ENCODE measurements around the gene ERGIC3. TPM values are rescaled to one million over a fixed set of nuclear protein-coding genes. Genes with fewer than 3 reads are reported as not detected.

ERGIC3 gene
- total and polyA plus RNA-seq, 2 of the 4 experiments (the other 2 are of a cell fraction), result 434 to 438 TPM

- H3K9ac ChIP-seq (ENCODE audit: low read depth, low read length), result no peak overlapping the region
- ATAC-seq (ENCODE audit: low read depth), result no peak
- no peak overlapping the region for H2BK15ac ChIP-seq (ENCODE audit: low read depth, low read length)
- H4K20me1 ChIP-seq (ENCODE audit: insufficient read depth, low read length), result no peaks in the 10 kb centered on the region
- BruUV-seq (replicated peaks), result no TSS peak
- peaks cover 5% of the 10 kb centered on the region for H3K4me1 ChIP-seq (ENCODE audit: control insufficient read depth, insufficient read depth, low read length)
- H2AFZ ChIP-seq (replicated peaks; ENCODE audit: low read length, poor library complexity), result no peak overlapping the region
- peaks cover 12 to 35% of the 10 kb centered on the region in 2 experiments for H3K79me1 ChIP-seq (ENCODE audit: low read depth in 1 of 2, low read length in 2 of 2)
- dilution Hi-C loops (cut with HindIII; ENCODE audit: low sequenced_read_pairs, unreplicated experiment) (no loop called here), intact Hi-C loops (cut with micrococcal nuclease) (no loop called here), in situ Hi-C loops (cut with MboI; ENCODE audit: low sequenced_read_pairs) (no loop called here)
- H3K36me3 ChIP-seq (ENCODE audit: control insufficient read depth, insufficient read depth, low read length), result peaks cover 26% of the 10 kb centered on the region
- no peak overlapping the region for H2AK5ac ChIP-seq (ENCODE audit: low read depth, low read length)
- CTCF ChIA-PET, result interaction anchor here (0.6 kb wide), 1 partner anchor 9 kb away, joined by 4 read pairs; no protein-coding TSS in a partner anchor
- H3K9me1 ChIP-seq (ENCODE audit: insufficient read depth, low read length), result peaks cover 13% of the 10 kb centered on the region
- H3K4me3 ChIP-seq (ENCODE audit: insufficient read depth, low read depth, low read length), result no peak overlapping the region
- no peaks in the 10 kb centered on the region for H3K9me3 ChIP-seq (ENCODE audit: control insufficient read depth, insufficient read depth, low read length)
- no peak overlapping the region for H3K56ac ChIP-seq (ENCODE audit: extremely low read depth, insufficient read depth, low read length)
- DNase-seq, result no peak
- H3K14ac ChIP-seq (replicated peaks; ENCODE audit: low read depth, low read length), result no peak overlapping the region
- H4K8ac ChIP-seq (ENCODE audit: low read depth in 2 of 2, low read length in 2 of 2), result no peak overlapping the region
- H2BK120ac ChIP-seq (ENCODE audit: low read depth, low read length), result no peak overlapping the region
- H4K5ac ChIP-seq (ENCODE audit: low read depth, low read length), result no peak overlapping the region
- no peak overlapping the region for H2BK20ac ChIP-seq (ENCODE audit: low read depth, low read length)
- TF ChIP-seq FOS (IDR thresholded peaks at IDR 0.05; ENCODE audit: low read depth, low read length), result no peak
- TF ChIP-seq RCOR1 (IDR thresholded peaks at IDR 0.05; ENCODE audit: insufficient replicate concordance, low read length), result no peak
- TF ChIP-seq, protein P1, sequence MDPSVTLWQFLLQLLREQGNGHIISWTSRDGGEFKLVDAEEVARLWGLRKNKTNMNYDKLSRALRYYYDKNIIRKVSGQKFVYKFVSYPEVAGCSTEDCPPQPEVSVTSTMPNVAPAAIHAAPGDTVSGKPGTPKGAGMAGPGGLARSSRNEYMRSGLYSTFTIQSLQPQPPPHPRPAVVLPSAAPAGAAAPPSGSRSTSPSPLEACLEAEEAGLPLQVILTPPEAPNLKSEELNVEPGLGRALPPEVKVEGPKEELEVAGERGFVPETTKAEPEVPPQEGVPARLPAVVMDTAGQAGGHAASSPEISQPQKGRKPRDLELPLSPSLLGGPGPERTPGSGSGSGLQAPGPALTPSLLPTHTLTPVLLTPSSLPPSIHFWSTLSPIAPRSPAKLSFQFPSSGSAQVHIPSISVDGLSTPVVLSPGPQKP (IDR thresholded peaks at IDR 0.05; ENCODE audit: borderline replicate concordance, low read depth, low read length), result no peak
- TF ChIP-seq POLR2A (IDR thresholded peaks at IDR 0.05; ENCODE audit: low read depth, low read length), result no peak
- TF ChIP-seq CHD1 (IDR thresholded peaks at IDR 0.05; ENCODE audit: low read depth, low read length), result no peak
- no peak for TF ChIP-seq SMC3 (IDR thresholded peaks at IDR 0.05; ENCODE audit: low read depth, low read length)
- TF ChIP-seq, protein P2, sequence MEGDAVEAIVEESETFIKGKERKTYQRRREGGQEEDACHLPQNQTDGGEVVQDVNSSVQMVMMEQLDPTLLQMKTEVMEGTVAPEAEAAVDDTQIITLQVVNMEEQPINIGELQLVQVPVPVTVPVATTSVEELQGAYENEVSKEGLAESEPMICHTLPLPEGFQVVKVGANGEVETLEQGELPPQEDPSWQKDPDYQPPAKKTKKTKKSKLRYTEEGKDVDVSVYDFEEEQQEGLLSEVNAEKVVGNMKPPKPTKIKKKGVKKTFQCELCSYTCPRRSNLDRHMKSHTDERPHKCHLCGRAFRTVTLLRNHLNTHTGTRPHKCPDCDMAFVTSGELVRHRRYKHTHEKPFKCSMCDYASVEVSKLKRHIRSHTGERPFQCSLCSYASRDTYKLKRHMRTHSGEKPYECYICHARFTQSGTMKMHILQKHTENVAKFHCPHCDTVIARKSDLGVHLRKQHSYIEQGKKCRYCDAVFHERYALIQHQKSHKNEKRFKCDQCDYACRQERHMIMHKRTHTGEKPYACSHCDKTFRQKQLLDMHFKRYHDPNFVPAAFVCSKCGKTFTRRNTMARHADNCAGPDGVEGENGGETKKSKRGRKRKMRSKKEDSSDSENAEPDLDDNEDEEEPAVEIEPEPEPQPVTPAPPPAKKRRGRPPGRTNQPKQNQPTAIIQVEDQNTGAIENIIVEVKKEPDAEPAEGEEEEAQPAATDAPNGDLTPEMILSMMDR (conservative IDR thresholded peaks at IDR 0.05; ENCODE audit: low read depth, low read length), result no peak
- no peak for TF ChIP-seq BHLHE40 (IDR thresholded peaks at IDR 0.05; ENCODE audit: low read depth, low read length)
- no peak for TF ChIP-seq NFE2L2 (IDR thresholded peaks at IDR 0.05; ENCODE audit: low read depth, low read length)
- TF ChIP-seq RAD21 (IDR thresholded peaks at IDR 0.05; ENCODE audit: low read length), result no peak
- no peak for TF ChIP-seq RFX5 (IDR thresholded peaks at IDR 0.05; ENCODE audit: low read depth, low read length)
- no peak for TF ChIP-seq CEBPB (IDR thresholded peaks at IDR 0.05; ENCODE audit: low read depth, low read length)
- no peak overlapping the region for H2AK9ac ChIP-seq (replicated peaks; ENCODE audit: low read depth, low read length, poor library complexity)
- WGBS, 2 experiments (ENCODE audit: extremely low coverage in 2 of 2, insufficient read length in 1 of 2), result 91% methylated on average over 7 of the region's 16 CpGs; no CpG with 5 or more reads in 1 of the 2 experiments
- H3K4me2 ChIP-seq (ENCODE audit: low read depth, low read length), result no peak overlapping the region
- no peak overlapping the region for H3K4ac ChIP-seq (ENCODE audit: low read depth, low read length)
- H3K23ac ChIP-seq (ENCODE audit: low read depth, low read length), result no peak overlapping the region
- POLR2A ChIA-PET (ENCODE audit: unreplicated experiment), result no interaction called here
- H3K27me3 ChIP-seq (ENCODE audit: control insufficient read depth, insufficient read depth, low read length), result no peaks in the 10 kb centered on the region
- no peak overlapping the region for H4K91ac ChIP-seq (ENCODE audit: insufficient read depth, low read depth, low read length)
- H2BK5ac ChIP-seq (ENCODE audit: low read depth, low read length, poor library complexity, severe bottlenecking), result no peak overlapping the region
- no peak overlapping the region for H3K18ac ChIP-seq (ENCODE audit: low read depth, low read length)
- H3K27ac ChIP-seq (ENCODE audit: insufficient read depth, low read length), result no peak overlapping the region
Observed at GRCh38 chr20:35544436-35544835, 2.6 kb downstream of the ERGIC3 start.

Measured in IMR-90 (cell line).